AG04449 (cell line): ENCODE data around the gene NT5C2.
"Not testable (repeated sequence)": the region's sequence is repeated elsewhere in the genome, so short reads cannot be mapped to it uniquely, and the experiment has no call there.

ENCODE experiments used
- CTCF ChIA-PET: fragments of 350-600 bp; formaldehyde crosslinking; extraction: SDS; loops from one replicate; lab custom pipeline; 2021; ENCODE audit warnings: antibody characterized with exemption; lab: Yijun Ruan, JAX
- POLR2A ChIA-PET: fragments of 400-600, 350-600 bp; formaldehyde crosslinking; extraction: SDS; loops from one replicate; lab custom pipeline; 2020; ENCODE audit warnings: antibody characterized with exemption, inconsistent platforms; lab: Yijun Ruan, JAX
- DNase-seq: peaks from one replicate; pipeline ENCODE4 v3.0.0-alpha.2; 2010; ENCODE audit warnings: low read depth, low spot score
- H3K4me3 ChIP-seq: 2 replicates; pipeline ENCODE4 v1.5.1; 2011; ENCODE audit warnings: low read depth, mild to moderate bottlenecking, control low read depth, low read length
- TF ChIP-seq, protein P1 (sequence below): IDR thresholded peaks from one replicate; pipeline ENCODE4 v1.5.1; 2011; ENCODE audit warnings: mild to moderate bottlenecking, moderate library complexity, low read length, control low read depth, inconsistent platforms; ENCODE audit not compliant: insufficient read depth; ENCODE audit errors: missing control alignments

The NT5C2 gene

DNA sequence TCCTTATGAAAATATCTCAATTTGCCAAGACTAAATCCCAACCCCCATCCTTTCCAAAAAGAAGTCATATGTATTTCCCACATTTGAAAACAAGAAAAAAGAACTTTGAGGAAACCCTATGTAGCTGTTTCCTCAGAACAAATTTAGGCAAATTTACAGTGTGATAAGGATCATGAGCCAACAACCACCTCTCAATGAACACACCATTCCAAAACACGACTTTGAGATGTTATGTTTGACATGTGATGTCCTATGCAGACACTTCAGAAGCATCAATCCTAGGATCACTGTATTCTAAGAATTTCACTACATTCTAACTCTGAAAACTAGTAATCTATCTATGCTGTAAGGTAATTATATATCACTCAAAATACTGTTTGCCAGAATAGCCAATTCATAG is 62.2 kb downstream of the NT5C2 start:
- ChIA-PET POLR2A (interaction anchor here (0.6 kb wide), 1 partner anchor 58 kb away, joined by 5 read pairs; no protein-coding TSS in a partner anchor), CTCF (interaction anchor here (0.7 to 1.3 kb wide), 2 partner anchors 108 to 114 kb away, joined by 3 to 4 read pairs; no protein-coding TSS in a partner anchor)
- no peak for DNase-seq
- TF ChIP-seq, protein P1, sequence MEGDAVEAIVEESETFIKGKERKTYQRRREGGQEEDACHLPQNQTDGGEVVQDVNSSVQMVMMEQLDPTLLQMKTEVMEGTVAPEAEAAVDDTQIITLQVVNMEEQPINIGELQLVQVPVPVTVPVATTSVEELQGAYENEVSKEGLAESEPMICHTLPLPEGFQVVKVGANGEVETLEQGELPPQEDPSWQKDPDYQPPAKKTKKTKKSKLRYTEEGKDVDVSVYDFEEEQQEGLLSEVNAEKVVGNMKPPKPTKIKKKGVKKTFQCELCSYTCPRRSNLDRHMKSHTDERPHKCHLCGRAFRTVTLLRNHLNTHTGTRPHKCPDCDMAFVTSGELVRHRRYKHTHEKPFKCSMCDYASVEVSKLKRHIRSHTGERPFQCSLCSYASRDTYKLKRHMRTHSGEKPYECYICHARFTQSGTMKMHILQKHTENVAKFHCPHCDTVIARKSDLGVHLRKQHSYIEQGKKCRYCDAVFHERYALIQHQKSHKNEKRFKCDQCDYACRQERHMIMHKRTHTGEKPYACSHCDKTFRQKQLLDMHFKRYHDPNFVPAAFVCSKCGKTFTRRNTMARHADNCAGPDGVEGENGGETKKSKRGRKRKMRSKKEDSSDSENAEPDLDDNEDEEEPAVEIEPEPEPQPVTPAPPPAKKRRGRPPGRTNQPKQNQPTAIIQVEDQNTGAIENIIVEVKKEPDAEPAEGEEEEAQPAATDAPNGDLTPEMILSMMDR: no peak
- H3K4me3 ChIP-seq: no peak overlapping the region

- POLR2A ChIA-PET, H3K4me3 ChIP-seq, DNase-seq: not testable (repeated sequence)
- CTCF ChIA-PET: interaction anchor here (0.7 kb wide), 1 partner anchor 109 kb away, joined by 3 read pairs; no protein-coding TSS in a partner anchor
Observed at GRCh38 chr10:103130180-103130579, 62.9 kb downstream of the NT5C2 start.

DNA sequence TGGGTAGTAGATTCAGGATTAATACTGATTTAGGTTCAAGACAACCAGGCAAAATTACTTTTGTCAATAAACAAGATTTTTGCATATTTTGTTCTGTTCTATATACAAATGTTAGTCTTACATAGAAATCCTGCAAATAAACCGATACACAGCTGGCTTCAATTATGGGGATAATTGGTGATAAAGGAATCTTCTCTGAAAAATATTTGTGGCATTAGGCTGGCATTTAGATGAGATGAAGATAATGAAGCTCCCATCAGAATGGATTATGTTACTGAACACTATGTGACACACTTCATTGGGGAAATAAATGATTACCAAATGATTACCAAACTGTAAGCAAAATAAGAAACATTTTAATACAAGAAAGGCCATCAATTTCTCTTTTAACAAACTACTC is 65.8 kb downstream of the NT5C2 start:
- TF ChIP-seq, protein P1: no peak
- ChIA-PET POLR2A (no interaction called here), CTCF (interaction anchor here (1.6 to 2.2 kb wide), 2 partner anchors 117 to 119 kb away, joined by 4 to 8 read pairs; partner anchors contain the start of gene RPEL1)
- H3K4me3 ChIP-seq: no peak overlapping the region
- DNase-seq: no peak

- no peak overlapping the region for H3K4me3 ChIP-seq
- DNase-seq: no peak
- TF ChIP-seq, protein P1: no peak
- ChIA-PET CTCF (interaction anchor here (1.2 to 2.2 kb wide), 2 partner anchors 15 to 119 kb away, joined by 3 to 8 read pairs; no protein-coding TSS in a partner anchor), POLR2A (no interaction called here)
Observed at GRCh38 chr10:103125323-103126267, 67.5 kb downstream of the NT5C2 start.

DNA sequence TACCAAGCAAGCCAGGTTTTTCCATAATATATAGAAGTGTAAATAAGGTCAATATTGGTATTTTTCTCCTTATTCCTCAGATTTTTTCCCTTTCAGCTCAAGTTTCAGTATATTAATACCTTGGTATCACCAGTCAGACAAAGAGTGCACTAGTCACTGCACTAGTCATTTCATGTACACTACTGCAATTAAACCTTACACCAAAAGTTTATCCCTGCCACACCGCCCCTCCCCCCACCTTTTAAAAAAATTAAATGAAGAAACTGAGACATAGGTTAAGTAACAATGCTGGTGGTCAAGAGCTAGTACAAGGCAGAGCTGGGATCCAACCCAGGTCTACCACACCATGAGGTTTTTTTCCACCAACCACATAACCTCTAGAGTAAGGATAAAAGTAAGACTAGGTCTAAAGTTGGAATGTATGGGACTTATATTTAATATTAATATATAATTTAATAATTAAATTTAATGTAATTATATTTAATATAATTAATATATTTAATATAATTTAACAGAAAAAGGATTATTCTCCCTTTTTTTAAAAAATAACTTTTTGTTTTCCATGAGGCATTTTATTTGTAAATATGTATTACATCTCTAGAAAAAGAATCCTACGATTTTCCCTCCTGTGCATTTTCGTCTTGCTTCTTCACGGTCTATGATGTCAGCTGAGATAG is 68.5 kb downstream of the NT5C2 start:
- POLR2A ChIA-PET: no interaction called here
- CTCF ChIA-PET: interaction anchor here (0.9 to 1.4 kb wide), 3 partner anchors 14 to 119 kb away, joined by 3 to 4 read pairs (median 4); no protein-coding TSS in a partner anchor
- H3K4me3 ChIP-seq: no peak overlapping the region
- DNase-seq: no peak
- TF ChIP-seq, protein P1: no peak

GRCh38 chr10:103123282-103124024 is 69.6 kb downstream of the NT5C2 start:
- no peak for DNase-seq
- TF ChIP-seq, protein P1: no peak
- no peak overlapping the region for H3K4me3 ChIP-seq
- CTCF ChIA-PET: interaction anchor here (0.9 to 1.4 kb wide), 2 partner anchors 116 to 120 kb away, joined by 4 read pairs; no protein-coding TSS in a partner anchor
- POLR2A ChIA-PET: no interaction called here
